ENCODE data around the gene MICB.
"Not testable (repeated sequence)": the region's sequence is repeated elsewhere in the genome, so short reads cannot be mapped to it uniquely, and the experiment has no call there.

MICB gene

GRCh38 chr6:31485055-31485454 lies 12.9 kb upstream of the MICB start:
- Mint-ChIP-seq H3K27me3 (no peaks in the 10 kb centered on the region), H3K36me3 (no peaks in the 10 kb centered on the region), H3K9me3 (ENCODE audit: low read depth) (no peaks in the 10 kb centered on the region), H3K4me3 (no peak overlapping the region), H3K27ac (no peak overlapping the region), H3K4me1 (ENCODE audit: low read depth) (no peaks in the 10 kb centered on the region)

DNA sequence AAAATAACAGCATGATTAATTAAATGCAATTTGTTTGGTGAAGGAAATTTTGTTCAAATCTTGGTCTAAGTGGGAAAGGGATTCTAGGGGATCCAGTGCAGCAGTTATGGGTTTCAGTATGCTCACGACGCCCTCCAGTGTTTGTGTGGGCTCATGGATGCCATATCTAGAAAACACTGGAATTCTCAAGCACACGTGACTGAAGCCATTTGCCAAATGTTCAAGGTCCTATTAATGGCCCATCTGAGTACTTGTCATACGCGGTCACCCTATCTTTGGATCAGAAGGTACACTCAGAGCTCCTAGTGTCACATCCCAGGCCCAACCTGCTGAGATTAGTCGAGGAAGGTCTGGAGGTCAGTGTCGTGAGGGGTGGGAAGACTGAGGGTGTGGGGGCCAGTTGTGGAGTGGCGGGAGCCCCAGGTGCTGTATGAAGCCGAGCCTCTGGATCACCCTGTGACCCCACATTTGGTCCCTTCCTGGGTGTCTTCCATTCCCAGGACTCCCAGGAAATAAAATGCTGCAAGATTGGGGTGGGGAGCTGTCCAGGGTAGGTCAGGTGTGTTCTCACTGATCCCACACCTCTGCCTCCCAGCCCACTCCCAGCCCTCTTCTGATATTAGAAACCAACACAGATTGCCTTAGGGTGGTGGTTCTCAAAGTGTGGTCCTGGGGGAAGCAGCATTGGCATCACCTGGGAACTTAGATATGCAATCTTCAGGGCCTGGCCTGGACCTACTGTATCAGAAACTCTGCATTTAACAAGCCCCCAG lies 11.7 kb upstream of the MICB start:
- not testable (repeated sequence) for H3K4me1 Mint-ChIP-seq (ENCODE audit: low read depth); H3K9me3 Mint-ChIP-seq (ENCODE audit: low read depth); H3K4me3 Mint-ChIP-seq; H3K27ac Mint-ChIP-seq; H3K27me3 Mint-ChIP-seq; H3K36me3 Mint-ChIP-seq

GRCh38 chr6:31487674-31488073 lies 10.3 kb upstream of the MICB start:
- not testable (repeated sequence) for H3K4me1 Mint-ChIP-seq (ENCODE audit: low read depth); H3K4me3 Mint-ChIP-seq; H3K27me3 Mint-ChIP-seq; H3K27ac Mint-ChIP-seq; H3K36me3 Mint-ChIP-seq; H3K9me3 Mint-ChIP-seq (ENCODE audit: low read depth)

DNA sequence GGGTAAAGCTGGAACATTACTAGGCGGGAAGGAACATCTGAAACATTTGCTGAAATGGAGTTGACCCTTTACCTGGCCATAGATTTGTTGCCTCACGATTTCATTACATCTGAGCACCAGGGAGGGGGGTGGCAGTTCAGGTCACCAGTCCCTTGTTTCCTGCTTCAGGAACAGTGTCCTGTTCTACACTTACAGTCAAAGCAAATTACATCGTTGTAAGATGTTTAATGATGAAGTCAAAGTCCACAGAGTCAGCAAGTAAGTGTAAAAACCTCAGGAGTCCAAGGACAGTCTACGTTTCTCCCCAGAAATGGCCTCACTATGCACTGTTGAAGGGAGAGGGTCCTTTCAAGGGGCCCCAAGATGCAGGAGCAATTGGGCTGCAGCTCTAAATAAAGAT lies 8.9 kb upstream of the MICB start:
- Mint-ChIP-seq H3K4me1 (ENCODE audit: low read depth) (peaks cover 12% of the 10 kb centered on the region), H3K9me3 (ENCODE audit: low read depth) (no peaks in the 10 kb centered on the region), H3K36me3 (no peaks in the 10 kb centered on the region), H3K4me3 (no peak overlapping the region), H3K27ac (no peak overlapping the region), H3K27me3 (no peaks in the 10 kb centered on the region)

GRCh38 chr6:31490115-31490873 lies 7.7 kb upstream of the MICB start:
- Mint-ChIP-seq H3K27me3 (no peaks in the 10 kb centered on the region), H3K4me3 (no peak overlapping the region), H3K27ac (peak overlapping the region; percentile 64), H3K9me3 (ENCODE audit: low read depth) (no peaks in the 10 kb centered on the region), H3K36me3 (no peaks in the 10 kb centered on the region), H3K4me1 (ENCODE audit: low read depth) (peaks cover 16% of the 10 kb centered on the region)

- Mint-ChIP-seq H3K27ac (peak overlapping the region; percentile 70), H3K4me3 (peak overlapping the region; percentile 79), H3K4me1 (ENCODE audit: low read depth) (peaks cover 40% of the 10 kb centered on the region)
- H3K36me3 Mint-ChIP-seq; H3K27me3 Mint-ChIP-seq; H3K9me3 Mint-ChIP-seq (ENCODE audit: low read depth): not testable (repeated sequence)
Measured at GRCh38 chr6:31493550-31493874, 4.4 kb upstream of the MICB start.

GRCh38 chr6:31493875-31494694 lies 3.9 kb upstream of the MICB start:
- peaks cover 44% of the 10 kb centered on the region for H3K4me1 Mint-ChIP-seq (ENCODE audit: low read depth)

DNA sequence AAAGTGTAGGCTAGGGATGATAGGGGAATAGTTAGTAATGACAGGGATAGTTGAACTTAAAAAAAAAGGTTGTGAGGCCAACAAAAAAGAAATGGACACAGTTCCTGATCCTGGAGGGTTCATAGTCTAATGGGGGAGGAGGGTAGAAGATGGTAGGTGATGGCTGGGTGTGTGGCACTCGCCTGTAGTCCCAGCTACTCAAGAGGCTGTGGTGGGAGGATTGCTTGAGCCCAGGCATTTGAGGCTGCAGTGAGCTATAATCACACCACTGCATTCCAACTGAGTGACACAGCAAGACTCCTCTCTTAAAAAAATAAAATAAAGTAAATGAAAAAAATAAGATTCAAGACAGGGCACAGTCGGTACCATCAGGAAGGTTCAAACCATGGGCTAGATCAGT lies 2.4 kb upstream of the MICB start:
- Mint-ChIP-seq H3K4me1 (ENCODE audit: low read depth) (peaks cover 50% of the 10 kb centered on the region), H3K4me3 (peak overlapping the region; percentile 79), H3K36me3 (no peaks in the 10 kb centered on the region), H3K27ac (peak overlapping the region; percentile 70), H3K27me3 (no peaks in the 10 kb centered on the region), H3K9me3 (ENCODE audit: low read depth) (no peaks in the 10 kb centered on the region)

More at GRCh38 chr6:31493875-31494694, 3.9 kb upstream of the MICB start:
- H3K27ac Mint-ChIP-seq, result peak overlapping the region; percentile 70
- peak overlapping the region; percentile 79 for H3K4me3 Mint-ChIP-seq
- no peaks in the 10 kb centered on the region for H3K9me3 Mint-ChIP-seq (ENCODE audit: low read depth)
- no peaks in the 10 kb centered on the region for H3K36me3 Mint-ChIP-seq
- H3K27me3 Mint-ChIP-seq, result no peaks in the 10 kb centered on the region

- peak overlapping the region; percentile 95 for H3K4me3 Mint-ChIP-seq
- not testable (repeated sequence) for H3K27me3 Mint-ChIP-seq; H3K9me3 Mint-ChIP-seq (ENCODE audit: low read depth); H3K36me3 Mint-ChIP-seq
- H3K27ac Mint-ChIP-seq, result peak overlapping the region; percentile 93
- H3K4me1 Mint-ChIP-seq (ENCODE audit: low read depth), result peaks cover 58% of the 10 kb centered on the region
Measured at GRCh38 chr6:31496826-31497225, 1.1 kb upstream of the MICB start.

DNA sequence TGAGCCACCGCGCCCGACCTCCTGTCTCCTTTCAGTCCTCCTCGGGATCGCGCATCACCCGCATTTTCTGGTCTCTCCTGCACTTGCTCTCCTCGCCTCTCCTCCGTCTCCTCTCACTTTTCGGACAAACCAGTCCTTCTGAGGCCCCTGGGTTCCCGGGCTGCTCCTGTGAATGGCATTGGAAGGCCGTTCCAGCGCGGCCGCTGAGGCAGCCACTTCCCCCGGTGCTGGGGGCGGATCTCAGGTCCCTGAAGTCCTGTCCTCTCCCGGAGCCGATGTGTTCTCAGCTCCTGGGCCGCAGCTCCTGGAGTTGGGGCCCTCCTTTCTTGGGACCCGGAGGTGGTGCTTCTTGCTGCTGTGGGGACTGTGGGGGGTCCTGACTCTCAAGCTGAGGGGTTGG lies 803 bp downstream of the MICB start:
- no peaks in the 10 kb centered on the region for H3K27me3 Mint-ChIP-seq
- H3K4me3 Mint-ChIP-seq, result peak overlapping the region; percentile 95
- no peaks in the 10 kb centered on the region for H3K9me3 Mint-ChIP-seq (ENCODE audit: low read depth)
- peak overlapping the region; percentile 81 for H3K27ac Mint-ChIP-seq
- no peaks in the 10 kb centered on the region for H3K36me3 Mint-ChIP-seq
- H3K4me1 Mint-ChIP-seq (ENCODE audit: low read depth), result peaks cover 60% of the 10 kb centered on the region

DNA sequence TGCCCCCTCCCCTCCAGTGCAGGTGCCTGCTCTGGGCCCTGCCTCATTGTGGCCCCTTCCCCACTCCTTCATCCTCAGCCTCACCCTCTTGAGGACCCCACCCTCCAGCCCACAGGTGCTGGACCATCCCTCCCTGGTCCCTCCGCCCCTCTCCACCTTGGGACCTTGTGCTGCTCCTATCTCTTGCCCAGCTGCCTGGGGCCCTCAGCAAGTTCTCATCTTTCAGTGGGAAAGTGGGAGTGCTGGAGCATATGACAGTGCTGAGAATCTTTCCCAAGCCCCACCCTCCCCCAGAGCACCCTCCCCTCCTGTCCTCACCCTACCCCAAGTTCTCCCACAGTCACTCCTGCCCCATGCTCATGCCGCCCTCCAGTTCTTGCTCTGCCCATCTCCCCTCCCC lies 1.7 kb downstream of the MICB start:
- not testable (repeated sequence) for H3K36me3 Mint-ChIP-seq; H3K27me3 Mint-ChIP-seq; H3K27ac Mint-ChIP-seq; H3K9me3 Mint-ChIP-seq (ENCODE audit: low read depth)
- H3K4me3 Mint-ChIP-seq, result peak overlapping the region; percentile 95
- peaks cover 59% of the 10 kb centered on the region for H3K4me1 Mint-ChIP-seq (ENCODE audit: low read depth)

DNA sequence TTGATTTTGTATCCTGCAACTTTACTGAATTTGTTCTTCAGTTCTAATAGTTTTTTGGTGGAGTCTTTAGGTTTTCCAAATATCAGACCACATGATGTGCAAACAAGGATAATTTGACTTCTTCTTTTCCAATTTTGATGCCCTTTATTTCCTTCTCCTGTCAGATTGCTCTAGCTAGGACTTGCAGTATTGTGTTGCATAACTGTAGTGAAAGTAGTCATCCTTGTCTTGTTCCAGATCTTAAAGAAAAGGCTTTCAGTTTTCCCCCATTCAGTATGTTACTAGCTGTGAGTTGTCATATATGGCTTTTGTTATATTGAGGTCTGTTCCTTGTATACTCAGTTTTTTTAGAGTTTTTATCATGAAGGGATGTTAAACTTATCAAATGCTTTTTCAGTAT lies 4.6 kb downstream of the MICB start:
- no peaks in the 10 kb centered on the region for H3K9me3 Mint-ChIP-seq (ENCODE audit: low read depth)
- no peaks in the 10 kb centered on the region for H3K27me3 Mint-ChIP-seq
- H3K27ac Mint-ChIP-seq, result no peak overlapping the region
- H3K4me1 Mint-ChIP-seq (ENCODE audit: low read depth), result peaks cover 36% of the 10 kb centered on the region
- H3K4me3 Mint-ChIP-seq, result no peak overlapping the region
- no peaks in the 10 kb centered on the region for H3K36me3 Mint-ChIP-seq

- not testable (repeated sequence) for H3K4me3 Mint-ChIP-seq; H3K27me3 Mint-ChIP-seq; H3K4me1 Mint-ChIP-seq (ENCODE audit: low read depth); H3K27ac Mint-ChIP-seq; H3K36me3 Mint-ChIP-seq; H3K9me3 Mint-ChIP-seq (ENCODE audit: low read depth)
Measured at GRCh38 chr6:31509036-31509435, 11.1 kb downstream of the MICB start.

GRCh38 chr6:31510007-31510406 lies 12.1 kb downstream of the MICB start:
- no peaks in the 10 kb centered on the region for H3K9me3 Mint-ChIP-seq (ENCODE audit: low read depth)
- no peak overlapping the region for H3K4me3 Mint-ChIP-seq
- no peak overlapping the region for H3K27ac Mint-ChIP-seq
- peaks cover under 1% of the 10 kb centered on the region for H3K4me1 Mint-ChIP-seq (ENCODE audit: low read depth)
- H3K27me3 Mint-ChIP-seq, result peaks cover 2% of the 10 kb centered on the region
- H3K36me3 Mint-ChIP-seq, result peaks cover 3% of the 10 kb centered on the region

- no peaks in the 10 kb centered on the region for H3K4me1 Mint-ChIP-seq (ENCODE audit: low read depth)
- peaks cover 3% of the 10 kb centered on the region for H3K36me3 Mint-ChIP-seq
- no peak overlapping the region for H3K4me3 Mint-ChIP-seq
- H3K9me3 Mint-ChIP-seq (ENCODE audit: low read depth), result no peaks in the 10 kb centered on the region
- H3K27me3 Mint-ChIP-seq, result peaks cover 2% of the 10 kb centered on the region
- no peak overlapping the region for H3K27ac Mint-ChIP-seq
Measured at GRCh38 chr6:31513456-31514165, 15.7 kb downstream of the MICB start.
